ENCODE results near the gene MTMR12. TPM values are rescaled to one million over a fixed set of nuclear protein-coding genes. Genes with fewer than 3 reads are reported as not detected.

Gene MTMR12
- total and polyA plus RNA-seq, 2 donors (not counting 3 experiments of a cell fraction or from before 2014, with no cell fraction given) = 18.2 to 38.6 TPM

GRCh38 chr5:32330126-32330971, 17.6 kb upstream of the MTMR12 start:
- Histone ChIP-seq H3K9me3 (replicated peaks; ENCODE audit: control insufficient read depth, insufficient read depth, low read length) (no peaks in the 10 kb centered on the region), H3K4me3 (replicated peaks in 1 of 3; ENCODE audit: insufficient read depth in 1 of 3, low read depth in 1 of 3, low read length in 3 of 3) (no peak overlapping the region), H3K4me2 (ENCODE audit: insufficient read depth, low read length) (no peak overlapping the region), H3K36me3 (ENCODE audit: control insufficient read depth in 2 of 2, extremely low read depth in 1 of 2, insufficient read depth in 2 of 2, low read length in 2 of 2) (no peaks in the 10 kb centered on the region), H3K27ac (ENCODE audit: insufficient read depth, low read depth, low read length) (no peak overlapping the region), H3K9me1 (replicated peaks; ENCODE audit: control insufficient read depth, extremely low read depth, insufficient read depth, low read length) (no peaks in the 10 kb centered on the region), H3K9ac (replicated peaks; ENCODE audit: extremely low read depth, insufficient read depth, low read length) (no peak overlapping the region), H3K4me1 (ENCODE audit: control insufficient read depth, extremely low read depth, insufficient read depth, low read length) (no peaks in the 10 kb centered on the region), H2AFZ (ENCODE audit: low read depth, low read length) (no peak overlapping the region), H4K20me1 (replicated peaks; ENCODE audit: control insufficient read depth, extremely low read depth, insufficient read depth, low read length) (no peaks in the 10 kb centered on the region), H3K79me2 (ENCODE audit: control insufficient read depth, insufficient read depth, low read length) (no peaks in the 10 kb centered on the region), H3K27me3 (ENCODE audit: control insufficient read depth in 2 of 2, insufficient read depth in 2 of 2, low read length in 2 of 2) (no peaks in the 10 kb centered on the region)
- dilution Hi-C loops (cut with MboI; ENCODE audit: extremely low pct_ligation_motif_present, low sequenced_read_pairs) (no loop called here), intact Hi-C loops (cut with micrococcal nuclease) (no loop called here)
- TF ChIP-seq POLR2A (IDR thresholded peaks at IDR 0.05; ENCODE audit: low read depth, low read length) (no peak), GATA2 (IDR thresholded peaks at IDR 0.05; ENCODE audit: insufficient read depth, insufficient read length, low read depth, low read length) (no peak), MYC (IDR thresholded peaks at IDR 0.05; ENCODE audit: low read depth, low read length) (no peak), POLR2AphosphoS5 (IDR thresholded peaks at IDR 0.05; ENCODE audit: insufficient read depth, low read depth, low read length) (no peak), EZH2 (IDR thresholded peaks at IDR 0.05; ENCODE audit: borderline replicate concordance, low read depth, low read length, severe bottlenecking) (no peak), MAX (IDR thresholded peaks at IDR 0.05; ENCODE audit: insufficient read depth, insufficient read length) (no peak), FOS (IDR thresholded peaks at IDR 0.05; ENCODE audit: borderline replicate concordance, insufficient read depth, low read length) (no peak), JUN (IDR thresholded peaks at IDR 0.05; ENCODE audit: borderline replicate concordance, insufficient read depth, insufficient read length, low read depth) (no peak), CTCF (IDR thresholded peaks at IDR 0.05; ENCODE audit: extremely low read depth in 1 of 2, insufficient read depth in 1 of 2, low read depth in 1 of 2, low read length in 2 of 2) (no peak)
- CTCF ChIA-PET = interaction anchor here (0.7 to 5.5 kb wide), 35 partner anchors 9 to 504 kb away, joined by 3 to 325 read pairs (median 5); partner anchors contain the start of gene GOLPH3
- no TSS peak for BruUV-seq (replicated peaks)
- no peak for DNase-seq (ENCODE audit: low read depth, low spot score)
- no peak for FAIRE-seq
- POLR2A ChIA-PET = no interaction called here
